ENCODE data around the gene PHF21B.
"Not testable (repeated sequence)": the region's sequence is repeated elsewhere in the genome, so short reads cannot be mapped to it uniquely, and the experiment has no call there.

Gene PHF21B

DNA sequence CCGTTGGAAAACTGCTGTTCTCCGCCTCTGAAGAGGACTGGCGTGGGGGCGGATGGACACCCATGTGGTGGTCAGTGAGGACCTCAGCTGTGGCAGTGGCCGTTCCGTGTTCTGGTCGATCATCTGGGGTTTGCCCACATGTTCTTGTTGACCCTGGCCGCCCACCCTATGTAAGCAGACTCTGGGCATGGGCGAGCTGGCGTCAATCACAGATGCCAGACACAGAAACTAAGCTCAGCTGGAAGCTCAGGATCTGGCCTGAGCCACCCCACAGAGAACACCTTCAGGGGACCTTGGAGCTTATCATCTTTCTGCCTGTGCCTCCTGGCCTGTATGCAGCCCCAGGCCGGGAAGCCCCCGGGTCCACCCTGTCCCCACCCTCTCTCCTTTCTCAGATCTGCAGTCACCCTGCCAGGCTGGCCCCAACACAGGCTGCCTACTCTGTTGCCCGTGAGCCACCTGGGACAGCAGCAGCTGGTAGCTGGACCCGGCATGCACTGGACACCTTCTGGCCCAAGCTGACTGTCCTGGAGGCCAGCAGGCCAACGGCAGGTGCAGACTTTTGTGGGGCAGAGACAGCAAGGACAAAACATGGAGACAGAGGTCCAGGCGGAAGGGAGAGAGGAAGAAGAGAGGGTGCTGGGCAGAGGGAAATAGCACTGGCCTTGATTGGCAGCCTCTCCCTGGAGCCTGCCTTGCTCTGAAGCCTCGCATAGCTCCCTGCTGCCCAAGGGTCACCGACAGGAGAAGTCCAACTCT lies 91.5 kb downstream of the PHF21B start:
- DNase-seq (ENCODE audit: low read depth in 3 of 3), result no peak

DNA sequence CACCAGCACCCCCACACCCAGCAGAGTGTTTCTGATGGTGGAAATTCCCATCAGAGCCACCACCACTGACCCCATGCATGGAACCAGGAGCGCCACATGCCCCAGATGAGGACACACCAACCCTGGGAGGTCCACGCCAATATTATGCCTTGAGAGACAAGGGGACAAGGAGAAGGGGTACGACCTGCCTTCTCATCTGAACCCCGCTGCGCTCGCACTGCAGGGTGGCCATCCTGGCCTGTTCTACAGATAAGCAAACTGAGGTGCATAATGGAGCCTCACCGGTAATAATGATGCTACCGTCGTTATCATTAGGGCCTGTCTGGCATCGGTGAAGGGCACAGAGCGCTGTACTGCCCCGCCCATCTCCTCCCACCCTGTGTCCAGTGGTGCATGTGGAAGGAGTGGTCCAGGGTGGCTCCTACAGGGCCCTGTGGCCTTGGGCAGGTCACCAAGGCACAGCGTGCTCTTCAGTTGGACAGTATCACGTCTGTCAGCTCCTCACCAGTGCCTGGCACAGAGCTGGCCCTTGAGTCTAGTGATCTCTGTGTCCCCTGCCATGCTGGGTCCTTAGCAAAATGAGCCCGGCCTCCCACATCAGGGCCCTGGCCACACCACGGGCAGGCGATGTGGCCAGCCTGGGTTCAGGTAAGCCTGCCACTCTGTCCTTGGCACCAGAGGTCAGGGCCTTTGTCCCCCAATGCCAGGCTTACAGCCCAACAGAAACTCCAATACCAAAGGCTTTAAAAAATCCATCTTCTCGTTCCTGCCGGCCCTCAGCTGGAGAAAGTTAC lies 92.2 kb downstream of the PHF21B start:
- DNase-seq (ENCODE audit: low read depth in 3 of 3), result no peak

DNA sequence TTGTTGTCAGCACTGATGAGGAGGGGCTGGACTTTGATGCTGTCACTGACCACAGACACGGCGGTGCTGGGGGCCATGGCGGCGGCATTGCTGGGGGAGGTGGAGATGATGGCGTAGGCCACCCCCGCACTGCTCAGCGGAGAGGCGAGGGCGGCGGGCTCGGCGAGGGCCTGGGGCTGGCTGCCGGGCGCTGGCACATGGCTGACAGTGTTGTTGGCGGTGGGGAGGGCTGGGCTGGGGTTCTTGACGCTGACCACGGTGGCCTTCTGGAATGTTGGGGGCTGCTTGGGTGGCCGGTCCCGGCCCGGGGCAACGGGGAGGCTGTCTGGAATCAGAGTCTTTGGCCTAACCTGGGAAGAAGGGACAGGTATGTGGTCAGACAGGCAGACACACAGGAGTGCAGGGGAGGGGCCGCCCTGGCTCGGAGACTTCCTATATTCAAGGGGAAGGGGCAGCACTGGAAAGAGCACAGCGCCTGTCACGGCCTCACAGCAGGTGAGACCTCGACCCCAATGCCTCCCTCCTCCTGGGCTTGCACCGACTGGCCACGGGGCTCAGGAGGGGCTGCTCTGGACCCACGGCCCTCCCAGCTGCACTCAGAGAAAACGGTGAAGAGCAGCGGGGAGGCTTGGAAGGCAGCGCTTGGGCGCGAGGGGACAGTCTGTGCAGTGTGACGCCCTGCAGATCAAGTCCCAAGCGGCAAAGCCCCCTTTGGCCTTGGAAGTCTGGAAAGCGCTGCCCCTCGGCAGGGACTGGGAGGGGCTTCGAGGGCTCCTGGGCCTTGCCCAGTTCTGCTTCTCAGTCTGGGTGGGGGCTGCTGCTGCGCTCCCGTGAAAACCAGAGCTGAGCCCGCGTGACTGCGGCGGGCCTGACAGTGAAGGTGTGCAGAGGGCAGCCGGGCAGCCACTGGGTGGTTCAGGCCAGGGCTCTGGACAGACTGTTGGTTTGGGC lies 93.2 kb downstream of the PHF21B start:
- no peak for DNase-seq (ENCODE audit: low read depth in 3 of 3)

DNA sequence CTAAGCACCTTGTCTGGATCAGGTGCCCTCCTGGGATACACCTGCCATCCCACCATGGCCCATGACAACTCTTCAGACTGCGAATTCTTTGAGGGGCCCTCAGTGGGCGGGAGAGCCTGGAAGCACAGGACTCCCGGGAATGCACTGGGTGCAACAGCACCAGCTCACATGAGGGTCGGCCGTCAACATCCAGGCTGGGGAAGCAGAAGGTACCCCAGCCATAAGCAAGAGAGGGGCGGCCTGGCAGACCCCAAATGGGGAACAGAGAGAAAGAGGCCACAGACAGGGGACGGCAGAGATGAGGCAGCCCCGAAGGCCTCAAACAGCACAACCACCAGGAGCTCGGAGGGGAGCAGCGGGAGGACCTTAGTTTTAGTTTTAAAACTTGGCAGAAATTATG lies 94.4 kb downstream of the PHF21B start:
- no peak for DNase-seq (ENCODE audit: low read depth in 3 of 3)

DNA sequence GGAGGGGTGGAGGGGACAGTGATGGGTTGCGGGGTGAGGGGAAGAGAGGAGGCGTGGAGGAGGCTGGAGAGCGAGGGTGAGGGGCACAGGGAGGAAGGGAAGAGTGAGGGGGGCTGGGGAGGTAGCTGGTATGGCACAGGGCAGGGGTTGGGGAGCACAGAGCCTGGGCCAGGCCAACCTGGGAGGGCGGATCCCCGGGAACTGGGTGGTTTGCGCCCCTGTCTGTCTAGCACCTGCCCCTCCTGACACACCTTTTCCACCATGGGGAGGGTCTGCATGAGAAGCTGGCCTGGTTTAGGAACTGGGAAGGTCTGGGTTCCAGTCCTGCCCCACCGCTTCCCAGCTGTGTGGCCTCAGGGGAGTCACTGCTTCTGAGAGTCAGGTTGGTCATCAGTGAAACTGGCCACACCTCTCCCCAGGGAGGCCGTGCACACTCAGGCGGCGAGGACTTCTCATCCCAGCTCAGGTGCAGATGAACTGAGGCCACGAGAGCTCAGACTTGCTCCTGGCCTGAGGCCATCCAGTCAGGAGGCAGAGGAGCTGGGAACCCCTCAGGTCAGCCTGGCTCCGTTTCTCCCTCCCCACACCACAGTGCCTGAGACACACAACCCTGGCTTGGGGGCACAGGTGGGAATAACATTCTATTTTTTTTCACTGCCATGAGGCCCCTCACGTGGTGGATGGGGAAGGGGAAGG lies 95.6 kb downstream of the PHF21B start:
- no peak for DNase-seq (ENCODE audit: low read depth in 3 of 3)

DNA sequence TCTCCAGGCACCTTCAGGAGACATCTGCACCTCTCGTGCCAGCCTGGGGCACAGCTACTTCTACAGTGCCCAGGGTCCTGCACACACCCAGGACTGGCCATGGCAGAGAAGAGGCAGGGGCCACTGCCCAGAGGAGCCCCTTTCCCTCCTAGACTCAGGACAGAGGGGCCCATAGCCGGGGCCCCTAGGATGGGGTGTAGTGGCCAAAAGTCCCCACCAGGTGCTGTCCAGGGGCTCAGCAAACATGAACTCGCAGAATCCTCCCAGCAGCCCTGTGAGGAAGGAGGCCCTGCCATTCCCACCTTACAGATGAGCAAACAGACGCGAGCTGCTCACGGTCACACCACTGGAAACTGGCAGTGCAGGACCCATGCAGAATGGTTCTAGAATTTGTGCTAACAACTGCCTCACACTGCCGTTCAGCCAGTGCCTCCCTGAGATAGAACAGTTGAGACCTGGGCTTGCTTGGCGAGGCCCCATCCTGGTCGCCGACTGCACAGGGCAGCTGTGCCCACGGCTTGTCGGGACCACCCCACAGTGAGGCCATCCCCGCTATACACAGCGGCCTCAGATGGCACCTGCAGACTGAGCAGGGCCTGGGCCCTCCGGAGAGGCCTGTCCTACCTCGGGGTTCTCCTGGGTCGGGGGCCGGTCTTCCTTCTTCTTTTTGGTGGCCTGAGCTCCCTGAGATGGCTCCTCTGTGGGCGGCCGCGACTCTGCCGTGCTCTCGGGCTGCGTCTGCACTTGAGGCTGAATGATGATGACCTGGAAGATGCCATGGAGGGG lies 96.4 kb downstream of the PHF21B start:
- no peak for DNase-seq (ENCODE audit: low read depth in 3 of 3)

DNA sequence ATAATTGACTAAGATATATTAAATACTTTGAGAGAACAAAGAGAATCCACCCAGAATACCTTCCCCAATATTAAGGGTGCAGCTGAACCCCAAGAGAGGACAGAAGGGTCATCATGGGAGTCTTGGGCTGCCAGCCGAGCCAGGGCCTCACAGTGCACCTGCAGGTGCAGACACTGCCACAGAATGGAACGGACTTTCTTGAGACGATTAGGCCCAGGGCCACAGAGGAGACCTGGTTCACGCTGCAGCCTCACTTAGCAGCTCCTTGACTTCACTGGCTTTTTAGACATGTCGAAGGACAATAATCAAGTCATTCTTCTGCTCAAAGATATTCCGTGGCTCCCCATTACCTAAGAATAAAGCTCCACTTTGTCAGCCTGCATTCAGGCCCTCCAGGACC lies 100.6 kb downstream of the PHF21B start:
- DNase-seq (ENCODE audit: low read depth in 3 of 3), result no peak

DNA sequence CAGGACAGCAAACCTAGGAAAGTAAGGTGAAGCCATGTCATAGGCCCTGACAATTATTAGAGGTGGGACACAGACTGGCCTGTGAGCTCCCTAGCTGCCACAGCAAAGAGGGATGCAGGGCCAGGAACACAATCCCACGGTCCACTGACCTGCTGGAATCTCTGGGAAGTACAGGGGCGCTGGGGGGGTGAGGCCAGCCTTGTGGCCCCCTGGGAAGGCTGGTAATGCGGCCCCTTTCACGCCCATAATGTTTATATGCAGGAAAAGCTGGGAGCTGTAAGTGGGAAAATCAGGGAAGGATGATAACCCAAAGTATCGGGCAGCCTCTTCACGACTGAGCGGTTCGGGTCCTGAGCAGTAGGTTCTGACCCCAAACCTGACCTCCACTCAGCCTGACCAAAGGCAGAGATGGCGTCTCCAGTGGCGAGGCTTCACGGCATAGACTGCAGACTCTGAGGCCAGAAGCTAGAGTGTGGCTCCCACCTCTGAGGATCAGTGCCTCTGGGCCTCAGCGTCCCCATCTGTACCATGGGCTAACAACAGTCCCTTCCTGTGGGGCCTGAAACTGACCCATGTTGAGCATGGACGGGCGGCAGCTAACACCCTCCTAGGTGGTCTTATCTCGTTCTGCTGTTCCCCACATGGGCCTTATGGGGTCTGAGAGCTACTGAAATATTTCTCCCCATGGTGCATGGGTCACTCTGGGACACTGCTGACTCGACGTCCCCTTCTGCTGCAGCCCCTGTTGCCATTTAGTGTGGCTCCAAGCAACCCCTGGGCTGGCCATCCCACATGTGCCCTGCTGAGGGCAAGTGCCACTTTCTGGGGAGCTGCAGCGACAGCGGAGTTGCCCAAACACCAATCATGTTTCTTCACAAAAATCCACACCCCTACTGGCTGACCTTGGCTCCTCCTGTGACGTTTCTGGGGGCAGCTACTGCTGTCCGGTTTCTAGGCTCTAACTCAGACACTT lies 101.8 kb downstream of the PHF21B start:
- no peak for DNase-seq (ENCODE audit: low read depth in 3 of 3)

DNA sequence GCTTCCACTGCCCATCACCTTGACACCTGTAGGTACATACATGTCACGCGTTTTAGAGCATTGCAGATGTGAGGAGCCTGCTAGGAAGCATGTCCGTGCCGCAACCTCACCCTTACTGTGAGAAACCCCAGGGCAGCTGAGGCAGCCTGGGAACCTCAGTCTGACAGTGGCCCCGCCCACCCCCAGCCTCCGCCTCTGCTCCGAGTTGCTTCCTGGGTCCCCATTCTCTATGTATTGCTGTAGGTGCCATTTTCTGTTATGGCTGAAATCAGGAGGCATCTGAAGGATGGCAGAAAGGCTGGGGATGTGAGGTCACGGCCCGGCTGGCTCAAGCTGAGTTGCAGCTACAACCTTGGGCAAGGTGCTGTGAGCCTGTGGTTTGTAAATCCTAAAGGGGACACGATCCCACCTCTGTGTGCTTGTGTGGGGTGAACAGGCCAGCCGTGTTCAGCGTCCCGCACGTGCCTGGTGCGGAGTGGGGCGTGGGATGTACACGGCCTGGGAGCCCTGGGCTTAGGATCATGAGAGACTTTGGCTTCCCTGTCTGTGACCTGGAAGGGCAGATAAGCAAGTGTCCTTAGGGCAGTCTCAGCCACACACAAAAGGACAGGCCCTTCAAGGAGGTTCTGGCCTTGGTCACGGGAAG lies 102.7 kb downstream of the PHF21B start:
- no peak for DNase-seq (ENCODE audit: low read depth in 3 of 3)

DNA sequence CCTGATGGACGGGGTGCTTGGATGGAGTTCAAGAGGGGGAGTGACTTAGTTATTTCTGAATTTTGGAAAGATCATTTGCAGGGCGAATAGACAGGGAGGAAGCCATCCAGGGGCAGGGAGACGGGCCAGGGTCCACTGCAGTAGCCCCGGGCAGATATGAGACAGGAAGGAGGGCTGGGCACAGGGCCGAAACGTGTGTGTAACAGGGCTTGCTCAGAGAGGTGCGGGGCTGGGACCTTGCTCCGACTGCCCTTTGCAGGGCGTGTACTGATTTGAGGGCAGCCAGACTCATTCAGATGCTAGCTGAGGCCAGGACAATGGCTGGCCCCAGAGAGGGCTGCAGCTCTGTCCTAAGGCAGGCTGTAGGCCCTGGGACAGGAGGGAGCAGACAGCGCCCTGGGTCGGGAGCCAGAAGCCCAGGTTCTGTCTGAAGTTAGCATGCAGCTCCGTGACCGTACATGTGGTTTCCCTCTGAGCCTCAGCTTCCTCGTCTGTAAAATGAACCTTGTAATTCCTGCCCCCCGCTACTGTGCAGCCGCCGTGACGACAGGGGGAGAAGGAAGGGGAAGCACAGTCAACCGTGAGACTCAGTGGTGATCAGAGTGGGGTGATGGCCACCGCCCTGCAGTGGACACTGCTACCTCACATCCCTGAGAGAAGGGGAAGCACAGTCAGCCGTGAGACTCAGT lies 103.4 kb downstream of the PHF21B start:
- no peak for DNase-seq (ENCODE audit: low read depth in 3 of 3)

DNA sequence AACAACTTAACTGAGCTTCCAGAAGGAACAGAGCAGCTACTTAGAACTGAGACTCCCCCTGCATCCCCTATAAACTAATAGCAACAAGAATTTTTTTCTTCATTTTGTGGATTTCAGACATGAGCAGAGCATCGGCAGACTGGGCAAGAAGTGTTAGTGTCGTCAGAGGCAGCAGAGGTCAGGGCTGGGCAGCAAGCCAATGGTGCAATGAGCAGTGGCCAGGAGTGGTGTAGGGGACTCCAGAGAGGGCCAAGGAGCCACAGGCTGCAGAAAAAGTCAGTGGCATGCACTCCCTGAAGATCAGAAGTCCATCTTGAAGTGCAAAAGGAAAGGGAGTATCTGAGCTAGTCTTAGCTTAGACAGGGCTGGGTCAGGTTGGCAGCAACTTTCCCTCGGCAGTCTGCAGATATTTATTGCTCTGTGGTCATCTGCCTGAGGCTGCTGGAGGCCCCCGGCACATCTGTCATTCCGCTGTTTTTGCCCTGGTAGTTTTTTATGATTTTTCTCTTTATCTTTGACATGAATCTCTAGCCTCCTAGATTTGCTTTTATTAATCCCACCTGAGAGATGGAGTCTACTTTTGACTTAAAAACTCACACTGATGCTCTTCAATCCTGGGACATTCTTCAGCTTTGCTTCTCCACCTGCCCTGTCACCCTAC lies 105.2 kb downstream of the PHF21B start:
- DNase-seq (ENCODE audit: low read depth in 3 of 3), result not testable (repeated sequence)

DNA sequence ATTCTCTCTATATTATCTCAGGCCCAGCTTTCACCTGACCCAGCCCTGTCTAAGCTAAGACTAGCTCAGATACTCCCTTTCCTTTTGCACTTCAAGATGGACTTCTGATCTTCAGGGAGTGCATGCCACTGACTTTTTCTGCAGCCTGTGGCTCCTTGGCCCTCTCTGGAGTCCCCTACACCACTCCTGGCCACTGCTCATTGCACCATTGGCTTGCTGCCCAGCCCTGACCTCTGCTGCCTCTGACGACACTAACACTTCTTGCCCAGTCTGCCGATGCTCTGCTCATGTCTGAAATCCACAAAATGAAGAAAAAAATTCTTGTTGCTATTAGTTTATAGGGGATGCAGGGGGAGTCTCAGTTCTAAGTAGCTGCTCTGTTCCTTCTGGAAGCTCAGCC lies 106.6 kb downstream of the PHF21B start:
- DNase-seq (ENCODE audit: low read depth in 3 of 3), result not testable (repeated sequence)

DNA sequence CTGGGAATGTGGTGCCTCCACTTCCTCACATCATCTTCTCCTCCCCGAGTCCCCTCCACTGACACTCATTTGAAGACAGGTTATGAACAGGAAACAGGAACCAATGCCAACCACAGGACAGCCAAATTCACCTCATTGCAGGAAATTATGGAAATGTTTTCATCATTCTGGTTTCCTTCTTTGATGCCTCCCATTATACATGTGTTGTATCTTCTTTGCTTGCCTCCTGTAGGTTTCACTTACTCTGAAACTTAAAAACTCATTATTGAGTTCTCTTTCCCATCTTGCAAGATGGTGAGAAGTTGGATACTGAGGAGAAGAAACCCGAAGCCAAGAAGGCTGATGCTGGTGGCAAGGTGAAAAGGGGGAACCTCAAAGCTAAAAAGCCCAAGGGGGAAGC lies 108.5 kb downstream of the PHF21B start:
- DNase-seq (ENCODE audit: low read depth in 3 of 3), result no peak

DNA sequence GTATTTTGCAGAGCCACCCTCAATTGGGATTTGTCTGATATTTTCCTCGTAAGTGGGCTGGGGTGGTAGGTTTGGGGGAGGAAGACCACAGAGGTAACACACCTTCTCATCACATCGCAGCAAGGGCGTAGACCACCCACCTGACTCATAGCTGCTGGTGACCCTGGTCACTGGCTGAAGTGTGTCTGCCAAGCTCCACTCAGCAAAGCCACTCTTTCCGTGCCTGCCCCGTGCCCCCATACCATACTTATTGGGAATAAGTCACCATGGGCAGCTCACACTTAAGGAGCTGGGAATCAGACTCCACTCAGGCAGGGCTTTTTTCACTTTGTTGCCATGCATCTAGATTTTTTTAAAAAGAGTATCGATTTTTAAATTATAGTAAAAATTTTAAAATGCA lies 111.6 kb downstream of the PHF21B start:
- DNase-seq (ENCODE audit: low read depth in 3 of 3), result no peak

DNA sequence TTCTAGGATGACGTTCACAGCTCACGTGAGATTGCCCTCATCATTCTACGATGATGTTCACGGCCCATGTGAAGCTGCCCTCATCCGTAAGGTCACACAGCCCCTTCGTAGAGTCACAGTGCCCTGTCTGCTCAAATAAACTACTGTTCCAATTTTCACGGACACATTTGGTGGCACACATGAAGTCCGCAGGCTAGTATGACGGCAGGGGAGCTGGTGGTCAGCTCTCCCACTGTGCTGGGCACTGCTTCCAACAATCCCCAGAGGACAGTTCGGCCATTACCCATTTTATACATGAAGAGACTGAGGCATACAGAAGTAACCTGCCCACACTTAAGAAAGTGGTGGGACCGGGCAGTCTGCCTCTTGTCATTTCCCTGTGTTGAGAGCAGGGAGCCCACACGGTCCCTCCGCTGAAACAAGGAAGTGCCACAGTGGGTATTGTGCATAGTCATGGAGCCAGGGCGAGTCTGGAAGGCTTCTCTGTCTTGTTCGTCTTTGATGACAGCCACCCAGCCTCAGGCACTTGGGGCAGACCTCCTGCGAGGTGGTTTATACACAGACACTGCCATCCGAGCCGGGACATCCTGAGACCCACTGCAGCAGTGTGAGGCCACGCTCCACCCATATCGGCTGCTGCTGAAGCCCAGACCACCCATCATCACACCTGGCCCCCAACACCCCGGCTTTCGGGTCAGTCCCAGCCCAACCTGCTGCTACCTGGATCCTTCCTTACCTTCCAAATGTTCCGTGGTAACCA lies 114.3 kb downstream of the PHF21B start:
- DNase-seq (ENCODE audit: low read depth in 3 of 3), result no peak

DNA sequence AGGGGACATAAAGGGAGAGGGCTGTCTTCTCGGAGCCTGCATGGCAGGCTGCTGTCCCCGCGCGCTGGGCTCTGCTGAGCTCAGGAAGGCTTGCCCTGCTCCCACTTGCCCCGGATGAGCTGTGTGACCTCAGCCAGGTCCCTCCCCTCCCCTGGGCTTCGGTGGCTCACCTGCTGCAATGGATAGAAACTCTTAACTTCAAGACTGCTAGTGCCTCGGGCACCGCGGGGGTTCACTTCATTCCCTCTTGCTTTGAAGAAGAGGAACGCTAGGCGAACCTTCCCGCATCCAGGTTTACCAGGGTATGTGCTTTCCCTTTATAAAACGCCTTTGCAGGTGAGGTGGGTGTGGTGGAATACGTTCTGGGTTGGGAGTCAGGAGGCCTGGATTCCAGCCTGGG lies 115.0 kb downstream of the PHF21B start:
- DNase-seq (ENCODE audit: low read depth in 3 of 3), result no peak

DNA sequence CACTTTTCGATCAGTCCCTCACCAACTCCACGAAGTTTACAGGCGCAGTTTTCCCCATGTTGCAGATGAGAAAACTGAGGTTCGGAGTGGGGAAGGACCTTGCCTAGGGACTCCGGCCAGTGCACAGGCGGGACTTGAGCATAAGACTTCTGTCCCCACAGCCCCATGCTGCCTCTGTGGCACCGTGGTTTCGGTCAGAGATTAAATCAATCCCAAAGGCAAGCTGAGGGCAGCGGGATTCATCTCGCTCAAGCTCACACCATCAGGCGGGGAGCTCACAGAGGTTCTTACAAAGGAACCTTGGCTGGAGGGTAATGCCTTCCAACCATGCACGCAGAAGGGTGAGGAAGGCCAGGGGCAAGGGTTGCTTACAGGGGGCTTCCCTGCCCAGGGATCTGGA lies 115.5 kb downstream of the PHF21B start:
- DNase-seq (ENCODE audit: low read depth in 3 of 3), result no peak
